Effector memory CD4-positive, alpha-beta T cell (primary cell): Measurements from ENCODE around the gene NTN3.

Source experiments
- DNase-seq, 3 donors: peaks; one replicate each; pipeline ENCODE4 v3.0.0-alpha.2; 2020
- H3K27ac ChIP-seq: 2 replicates; pipeline ENCODE4 v1.7.0; 2013; ENCODE audit warnings: mild to moderate bottlenecking, low read length, moderate library complexity; ENCODE audit not compliant: insufficient read depth, poor library complexity, severe bottlenecking
- H3K27me3 ChIP-seq: replicated peaks from 2 replicates; pipeline ENCODE4 v1.7.0; 2013; ENCODE audit warnings: mild to moderate bottlenecking, low read length; ENCODE audit not compliant: insufficient read depth, control insufficient read depth, poor library complexity, severe bottlenecking
- H3K36me3 ChIP-seq: 2 replicates; pipeline ENCODE4 v1.7.0; 2013; ENCODE audit warnings: mild to moderate bottlenecking, low read length, moderate library complexity; ENCODE audit not compliant: control insufficient read depth, insufficient read depth
- H3K4me1 ChIP-seq: 2 replicates; pipeline ENCODE4 v1.7.0; 2013; ENCODE audit warnings: low read length, mild to moderate bottlenecking; ENCODE audit not compliant: control insufficient read depth, insufficient read depth, poor library complexity, severe bottlenecking
- H3K4me3 ChIP-seq: 2 replicates; pipeline ENCODE4 v1.7.0; 2013; ENCODE audit warnings: low read length, low read depth, mild to moderate bottlenecking; ENCODE audit not compliant: insufficient read depth, poor library complexity, severe bottlenecking
- H3K9me3 ChIP-seq: 2 replicates; pipeline ENCODE4 v1.7.0; 2013; ENCODE audit warnings: mild to moderate bottlenecking, low read length, moderate library complexity; ENCODE audit not compliant: control insufficient read depth

The NTN3 gene

DNA sequence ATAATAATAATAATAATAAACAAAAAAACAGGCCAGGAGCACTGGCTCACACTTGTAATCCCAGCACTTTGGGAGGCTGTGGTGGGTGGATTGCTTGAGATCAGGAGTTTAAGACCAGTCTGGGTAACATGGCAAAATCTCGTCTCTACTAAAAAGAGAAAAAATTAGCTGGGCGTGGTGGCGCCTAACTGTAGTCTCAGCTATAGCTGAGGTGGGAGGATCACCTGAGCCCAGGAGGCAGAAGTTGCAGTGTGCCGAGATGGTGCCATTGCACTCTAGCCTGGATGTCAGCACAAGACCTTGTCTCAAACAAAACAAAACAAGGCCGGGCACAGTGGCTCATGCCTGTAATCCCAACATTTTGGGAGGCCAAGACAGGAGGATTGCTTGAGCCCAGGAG lies 23.9 kb downstream of the NTN3 start:
- Histone ChIP-seq H3K36me3 (peaks cover 5% of the 10 kb centered on the region), H3K27ac (no peak overlapping the region), H3K4me3 (no peak overlapping the region), H3K27me3 (no peaks in the 10 kb centered on the region), H3K9me3 (no peaks in the 10 kb centered on the region), H3K4me1 (no peaks in the 10 kb centered on the region)
- DNase-seq, result no peak

DNA sequence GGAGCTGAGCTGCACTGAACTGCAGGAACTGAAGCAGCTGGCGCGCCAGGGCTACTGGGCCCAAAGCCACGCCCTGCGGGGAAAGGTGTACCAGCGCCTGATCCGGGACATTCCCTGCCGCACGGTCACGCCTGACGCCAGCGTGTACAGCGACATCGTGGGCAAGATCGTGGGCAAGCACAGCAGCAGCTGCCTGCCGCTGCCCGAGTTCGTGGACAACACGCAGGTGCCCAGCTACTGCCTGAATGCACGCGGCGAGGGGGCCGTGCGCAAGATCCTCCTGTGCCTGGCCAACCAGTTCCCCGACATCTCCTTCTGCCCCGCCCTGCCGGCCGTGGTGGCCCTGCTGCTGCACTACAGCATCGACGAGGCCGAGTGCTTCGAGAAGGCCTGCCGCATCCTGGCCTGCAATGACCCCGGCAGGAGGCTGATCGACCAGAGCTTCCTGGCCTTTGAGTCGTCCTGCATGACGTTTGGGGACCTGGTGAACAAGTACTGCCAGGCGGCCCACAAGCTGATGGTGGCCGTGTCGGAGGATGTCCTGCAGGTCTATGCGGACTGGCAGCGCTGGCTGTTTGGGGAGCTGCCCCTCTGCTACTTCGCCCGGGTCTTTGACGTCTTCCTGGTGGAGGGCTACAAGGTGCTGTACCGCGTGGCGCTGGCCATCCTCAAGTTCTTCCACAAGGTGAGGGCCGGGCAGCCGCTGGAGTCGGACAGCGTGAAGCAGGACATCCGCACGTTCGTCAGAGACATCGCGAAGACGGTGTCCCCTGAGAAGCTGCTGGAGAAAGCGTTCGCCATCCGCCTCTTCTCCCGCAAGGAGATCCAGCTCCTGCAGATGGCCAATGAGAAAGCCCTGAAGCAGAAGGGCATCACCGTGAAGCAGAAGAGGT lies 25.4 kb downstream of the NTN3 start:
- peaks cover 5% of the 10 kb centered on the region for H3K4me1 ChIP-seq
- peaks cover 5% of the 10 kb centered on the region for H3K36me3 ChIP-seq
- H3K9me3 ChIP-seq, result no peaks in the 10 kb centered on the region
- H3K27me3 ChIP-seq, result no peaks in the 10 kb centered on the region
- H3K27ac ChIP-seq, result no peak overlapping the region
- H3K4me3 ChIP-seq, result no peak overlapping the region
- no peak for DNase-seq

DNA sequence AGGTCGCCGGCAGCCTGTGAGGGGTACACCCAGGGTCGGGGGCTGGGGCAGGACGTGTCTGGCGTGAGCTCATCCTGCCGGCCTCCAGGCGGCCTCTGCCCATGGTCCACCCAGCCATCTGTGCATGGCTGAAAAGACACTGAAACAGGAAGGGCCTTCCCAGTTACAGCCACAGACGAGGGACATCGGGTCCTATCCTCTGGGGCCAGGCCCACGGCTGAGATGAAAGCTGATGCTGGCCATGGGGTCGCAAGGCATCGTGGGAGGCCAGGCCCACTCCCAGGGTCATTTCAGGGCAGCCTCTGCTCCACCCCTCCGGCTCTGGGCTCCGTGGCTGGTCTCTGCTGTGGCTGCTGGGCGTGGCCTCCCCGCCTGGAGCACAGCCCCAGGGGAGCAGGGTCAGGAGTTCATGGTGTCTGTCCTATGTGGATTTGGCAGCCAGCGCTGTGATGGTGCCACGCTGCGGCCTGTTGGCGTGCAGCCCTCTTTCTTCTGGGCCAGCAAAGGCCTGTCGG lies 26.1 kb downstream of the NTN3 start:
- Histone ChIP-seq H3K4me1 (peaks cover 5% of the 10 kb centered on the region), H3K9me3 (no peaks in the 10 kb centered on the region), H3K4me3 (no peak overlapping the region), H3K27ac (no peak overlapping the region), H3K36me3 (peaks cover 5% of the 10 kb centered on the region), H3K27me3 (no peaks in the 10 kb centered on the region)
- DNase-seq, result no peak

DNA sequence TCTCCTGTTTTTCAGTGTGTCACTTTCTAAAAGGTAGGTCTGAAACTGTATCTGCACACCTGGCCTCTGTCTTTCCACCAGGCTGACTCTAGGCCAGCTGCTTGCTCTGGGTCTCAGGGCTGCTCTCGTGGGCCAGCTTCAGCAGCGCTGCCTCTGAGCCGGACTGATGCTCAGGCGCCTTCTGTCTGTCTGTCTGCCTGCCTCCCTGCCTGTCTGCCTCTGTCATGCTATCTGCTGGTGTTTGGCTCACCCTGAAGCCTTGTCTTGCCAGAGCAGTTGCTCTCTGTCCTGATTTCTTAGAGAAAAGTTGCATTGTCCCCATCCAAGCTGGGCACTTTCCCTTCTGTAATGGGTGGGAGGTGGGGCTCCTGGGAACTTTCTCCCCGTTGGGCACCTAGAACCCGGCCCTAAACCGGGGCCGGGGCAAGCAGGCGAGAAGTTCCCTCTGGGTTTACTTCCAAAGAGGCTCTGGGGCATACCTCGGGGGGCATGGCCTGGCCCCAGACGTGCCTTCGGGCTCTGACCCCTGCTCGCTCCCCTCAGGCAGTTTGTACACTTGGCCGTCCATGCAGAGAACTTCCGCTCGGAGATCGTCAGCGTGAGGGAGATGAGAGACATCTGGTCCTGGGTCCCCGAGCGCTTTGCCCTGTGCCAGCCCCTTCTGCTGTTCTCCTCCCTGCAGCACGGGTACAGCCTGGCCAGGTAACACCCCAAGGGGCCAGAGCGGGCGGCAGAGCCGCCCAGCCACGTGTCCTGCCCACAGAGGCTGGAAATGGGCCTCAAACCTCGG lies 26.8 kb downstream of the NTN3 start:
- no peaks in the 10 kb centered on the region for H3K27me3 ChIP-seq
- no peak overlapping the region for H3K4me3 ChIP-seq
- H3K27ac ChIP-seq, result no peak overlapping the region
- peaks cover 5% of the 10 kb centered on the region for H3K36me3 ChIP-seq
- H3K4me1 ChIP-seq, result peaks cover 5% of the 10 kb centered on the region
- DNase-seq, result no peak
- no peaks in the 10 kb centered on the region for H3K9me3 ChIP-seq

DNA sequence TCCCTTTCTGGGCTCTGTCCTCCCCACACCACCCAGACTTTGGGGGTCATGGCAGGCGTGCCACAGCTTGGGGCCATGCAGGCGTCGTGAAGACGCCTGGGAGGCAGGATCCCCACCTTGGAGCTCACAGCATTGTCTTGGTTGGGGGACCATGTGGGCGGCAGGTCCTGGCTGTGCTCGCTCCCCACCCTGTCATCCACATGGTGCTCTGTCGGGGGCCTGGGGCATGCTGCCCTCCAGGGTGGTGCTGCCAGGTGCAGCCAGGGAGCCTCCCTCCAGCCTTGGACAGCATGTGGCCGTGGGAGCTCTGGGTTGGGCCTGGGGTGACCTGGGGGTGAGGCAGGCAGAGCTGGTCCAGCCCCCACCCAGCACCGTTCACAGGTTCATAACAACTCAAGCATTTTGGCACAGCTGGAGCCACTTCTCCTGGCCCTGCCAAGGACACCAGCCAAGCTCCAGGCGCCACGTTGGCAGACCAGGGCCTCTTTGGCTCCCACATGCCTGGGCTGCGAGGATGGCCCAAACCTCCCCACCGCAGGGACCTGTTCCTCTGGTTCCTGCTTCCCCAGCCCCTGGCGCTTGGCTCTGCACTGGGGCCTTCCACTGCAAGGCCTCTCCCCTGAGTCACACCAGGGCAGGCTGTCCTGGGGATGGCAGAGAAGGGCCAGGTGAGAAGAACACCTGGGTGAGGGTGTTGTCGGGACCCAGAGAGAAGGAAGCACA lies 27.6 kb downstream of the NTN3 start:
- Histone ChIP-seq H3K4me1 (peaks cover 5% of the 10 kb centered on the region), H3K27ac (no peak overlapping the region), H3K9me3 (no peaks in the 10 kb centered on the region), H3K4me3 (no peak overlapping the region), H3K27me3 (no peaks in the 10 kb centered on the region), H3K36me3 (peaks cover 5% of the 10 kb centered on the region)
- no peak for DNase-seq

DNA sequence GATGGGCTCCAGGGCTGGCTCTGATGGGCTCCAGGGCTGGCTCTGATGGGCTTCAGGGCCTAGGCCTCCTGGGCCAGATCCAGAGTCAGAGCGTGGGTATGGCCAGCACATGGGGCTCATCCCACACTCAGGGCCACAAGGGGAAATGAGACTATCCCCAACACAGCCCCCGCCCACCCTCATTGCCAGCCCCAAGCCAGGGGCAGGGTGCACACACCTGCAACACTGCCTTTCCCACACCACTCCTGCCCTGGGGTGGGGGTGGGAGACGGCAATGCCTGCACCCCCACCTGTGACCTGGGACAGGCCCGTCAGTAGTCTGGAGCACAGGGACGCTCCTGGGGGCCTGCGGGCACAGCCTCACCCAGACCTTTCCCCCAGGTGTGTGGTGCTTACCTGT lies 28.4 kb downstream of the NTN3 start:
- Histone ChIP-seq H3K4me1 (peaks cover 5% of the 10 kb centered on the region), H3K27me3 (no peaks in the 10 kb centered on the region), H3K36me3 (peaks cover 5% of the 10 kb centered on the region), H3K27ac (no peak overlapping the region), H3K4me3 (no peak overlapping the region), H3K9me3 (no peaks in the 10 kb centered on the region)
- no peak for DNase-seq

DNA sequence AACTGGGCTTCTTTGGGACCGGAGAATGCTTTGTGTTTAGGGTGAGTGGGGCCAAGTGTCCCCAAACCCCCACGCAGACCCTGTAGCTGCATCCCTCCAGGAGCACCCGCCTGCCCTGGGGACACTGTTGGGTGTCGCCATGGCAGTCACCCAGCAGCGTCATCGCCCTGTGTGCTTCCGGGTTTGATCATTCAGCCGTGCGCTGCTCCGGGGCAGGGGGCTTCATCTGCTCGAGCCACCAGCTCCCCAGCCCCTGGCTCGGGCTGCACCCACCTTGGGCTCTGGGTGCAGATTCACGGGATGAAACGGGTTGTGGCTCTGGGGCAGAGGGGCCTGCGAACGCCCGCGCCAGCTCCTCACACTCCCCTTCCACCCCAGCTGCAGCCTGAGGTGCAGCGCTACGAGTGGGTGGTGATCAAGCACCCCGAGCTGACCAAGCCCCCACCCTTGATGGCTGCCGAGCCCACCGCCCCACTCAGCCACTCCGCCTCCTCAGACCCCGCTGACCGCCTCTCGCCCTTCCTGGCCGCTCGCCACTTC lies 28.9 kb downstream of the NTN3 start:
- H3K27ac ChIP-seq, result no peak overlapping the region
- DNase-seq, result no peak
- H3K4me3 ChIP-seq, result no peak overlapping the region
- H3K27me3 ChIP-seq, result no peaks in the 10 kb centered on the region
- H3K4me1 ChIP-seq, result peaks cover 5% of the 10 kb centered on the region
- no peaks in the 10 kb centered on the region for H3K9me3 ChIP-seq
- peaks cover 5% of the 10 kb centered on the region for H3K36me3 ChIP-seq

DNA sequence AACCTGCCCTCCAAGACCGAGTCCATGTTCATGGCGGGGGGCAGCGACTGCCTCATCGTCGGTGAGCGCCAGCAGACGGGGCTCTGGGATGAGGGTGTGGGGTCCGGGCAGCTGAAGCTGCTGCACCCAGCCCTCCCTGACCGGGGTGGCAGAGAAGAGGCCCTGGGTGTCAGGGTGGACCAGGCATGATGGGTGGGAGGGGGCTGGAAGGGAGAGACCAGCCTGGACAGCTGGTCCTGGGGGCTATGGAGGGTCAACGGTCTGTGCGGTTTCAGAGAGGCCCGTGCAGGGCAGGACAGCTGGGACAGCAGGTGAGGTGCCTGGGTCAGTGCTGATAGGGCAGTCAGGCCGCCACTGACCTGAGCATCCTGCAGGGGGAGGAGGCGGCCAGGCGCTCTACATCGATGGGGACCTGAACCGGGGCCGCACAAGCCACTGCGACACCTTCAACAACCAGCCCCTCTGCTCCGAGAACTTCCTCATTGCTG lies 29.4 kb downstream of the NTN3 start:
- Histone ChIP-seq H3K4me3 (no peak overlapping the region), H3K4me1 (peaks cover 5% of the 10 kb centered on the region), H3K36me3 (peaks cover 5% of the 10 kb centered on the region), H3K27me3 (no peaks in the 10 kb centered on the region), H3K27ac (no peak overlapping the region), H3K9me3 (no peaks in the 10 kb centered on the region)
- no peak for DNase-seq

DNA sequence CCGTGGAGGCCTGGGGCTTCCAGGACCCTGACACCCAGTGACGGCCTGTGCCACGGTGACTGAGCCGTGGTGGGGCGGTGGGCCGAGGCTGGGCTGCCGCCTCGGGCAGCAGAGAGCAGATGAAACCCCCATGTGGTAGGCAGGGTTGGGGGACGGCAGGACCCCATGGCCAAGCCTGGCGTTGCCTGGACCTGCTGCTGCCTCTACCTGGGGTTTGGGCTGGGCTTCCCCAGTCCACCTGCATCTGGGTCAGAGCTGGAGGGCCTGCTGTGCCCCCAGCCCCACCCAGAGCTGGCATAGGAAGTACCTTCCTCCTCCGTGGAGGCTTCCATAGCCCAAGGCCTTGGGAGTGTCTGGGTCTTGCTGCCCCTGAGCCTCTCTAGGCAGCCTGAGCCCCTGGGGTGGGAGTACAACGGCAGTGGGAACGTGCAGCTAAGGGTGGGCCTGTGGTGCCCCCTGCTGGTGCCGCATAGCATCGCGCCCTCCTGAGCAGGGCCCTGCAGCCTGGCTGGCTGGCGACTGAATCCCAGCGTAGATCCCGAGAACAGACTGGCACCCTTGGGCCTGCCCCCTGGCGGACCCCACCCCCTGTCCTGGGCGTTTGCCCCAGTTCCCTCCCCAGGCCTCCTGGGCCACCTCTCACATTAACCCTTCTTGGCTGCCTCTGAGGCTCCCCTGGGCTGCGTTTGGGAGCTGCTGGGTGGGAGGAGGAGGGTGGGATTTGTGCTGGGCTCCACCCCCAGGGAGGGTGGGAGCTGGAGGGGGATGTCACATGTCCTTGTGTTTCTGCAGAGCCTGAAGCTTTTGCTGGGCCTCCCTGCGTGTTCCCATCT lies 30.0 kb downstream of the NTN3 start:
- Histone ChIP-seq H3K27ac (no peak overlapping the region), H3K36me3 (peaks cover 5% of the 10 kb centered on the region), H3K27me3 (no peaks in the 10 kb centered on the region), H3K4me3 (no peak overlapping the region), H3K9me3 (no peaks in the 10 kb centered on the region), H3K4me1 (peaks cover 5% of the 10 kb centered on the region)
- peak; percentile 55 to 69 (median 58) for DNase-seq
